ENCODE results near the gene COMMD4.
A peak's percentile ranks its signal among the peaks of the same experiment; 100 is the strongest.

COMMD4 gene

DNA sequence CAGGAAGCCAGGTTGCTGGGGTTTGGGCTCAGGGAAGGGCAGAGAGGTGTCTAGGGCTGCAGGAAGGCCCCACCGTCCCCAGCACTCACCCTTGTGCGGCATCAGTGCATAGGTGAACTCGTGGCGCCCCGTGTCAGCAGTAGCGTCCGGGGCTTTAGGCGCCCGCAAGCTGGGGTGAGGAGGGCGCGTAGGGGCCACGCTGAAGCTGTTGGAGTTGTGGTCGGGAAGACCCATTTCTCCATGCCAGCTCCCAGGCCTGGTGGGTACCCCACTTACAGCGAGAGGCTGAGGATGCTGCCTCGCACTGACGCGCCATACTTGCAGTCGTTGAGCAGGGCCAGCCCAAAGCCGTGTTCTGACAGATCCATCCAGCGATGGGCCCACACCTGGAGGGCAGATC lies 20.7 kb downstream of the COMMD4 start:
- DNase-seq (ENCODE audit: low read depth), result no peak

DNA sequence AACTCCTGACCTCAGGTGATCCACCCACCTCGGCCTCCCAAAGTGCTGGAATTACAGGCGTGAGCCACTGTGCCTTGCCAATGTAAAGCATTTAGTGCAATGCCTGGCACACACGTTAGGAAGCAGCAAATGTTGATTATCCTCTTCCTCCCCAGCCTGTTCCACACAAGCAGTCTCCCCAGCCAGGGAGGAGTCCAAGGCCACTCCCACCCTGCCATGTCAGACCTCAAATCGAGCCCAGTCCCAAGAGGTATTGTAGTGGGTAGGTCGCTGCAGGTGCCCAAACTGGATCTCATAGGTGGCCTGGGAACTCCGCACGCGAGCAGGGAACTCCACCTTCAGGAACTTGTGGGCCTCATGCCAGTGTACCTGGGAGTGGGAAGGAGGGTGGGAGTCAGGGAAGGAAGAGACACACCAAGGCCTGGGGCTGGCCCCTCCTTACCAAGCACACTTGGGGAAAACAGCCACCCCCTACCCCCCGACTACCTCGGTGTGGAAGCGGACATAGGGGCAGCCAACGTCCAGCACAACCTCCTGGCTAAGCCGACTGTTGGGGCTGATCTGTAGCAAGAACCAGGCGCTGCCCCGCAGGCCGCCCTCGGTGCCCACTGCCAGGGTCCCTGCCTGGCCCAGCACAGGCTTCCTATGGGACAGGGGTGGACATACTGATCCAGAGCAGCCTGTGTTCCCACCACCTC lies 22.3 kb downstream of the COMMD4 start:
- DNase-seq (ENCODE audit: low read depth), result no peak

DNA sequence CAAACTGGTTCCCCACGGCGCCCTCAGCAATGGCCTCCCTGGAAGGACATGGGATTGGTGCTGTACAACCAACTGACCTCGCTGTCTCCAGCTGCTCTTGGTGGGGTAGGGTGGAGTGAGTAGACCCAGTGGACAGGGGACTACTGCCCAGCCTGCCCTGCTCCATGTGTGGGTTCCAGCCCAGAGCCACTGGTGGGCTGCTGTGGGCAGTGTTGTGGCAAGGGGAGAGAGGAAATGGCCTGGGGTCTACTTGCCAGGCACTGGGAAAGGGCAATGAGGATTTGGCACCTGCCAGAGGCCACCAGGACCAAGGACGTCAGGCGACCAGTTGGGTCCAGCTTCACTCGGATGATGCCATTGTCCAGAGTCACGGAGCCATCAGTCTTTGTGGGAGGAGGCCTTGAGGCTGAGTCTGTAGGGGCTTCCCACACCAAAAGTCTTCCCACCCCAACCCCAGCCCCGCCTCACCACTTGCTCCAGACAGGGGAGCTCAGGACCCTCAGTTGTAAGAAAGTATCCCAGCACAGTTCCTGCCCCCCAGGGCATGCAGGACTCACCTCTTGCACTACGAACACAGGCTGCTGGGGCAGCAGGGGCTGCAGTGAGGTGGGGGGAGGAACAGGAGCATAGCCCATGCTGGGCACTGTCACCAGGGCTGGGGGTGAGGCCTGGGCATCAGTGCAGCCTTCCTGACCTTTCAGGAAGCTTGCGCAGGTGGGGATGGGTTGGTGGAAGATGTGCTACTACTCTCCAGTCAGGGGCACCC lies 23.1 kb downstream of the COMMD4 start:
- no peak for DNase-seq (ENCODE audit: low read depth)

DNA sequence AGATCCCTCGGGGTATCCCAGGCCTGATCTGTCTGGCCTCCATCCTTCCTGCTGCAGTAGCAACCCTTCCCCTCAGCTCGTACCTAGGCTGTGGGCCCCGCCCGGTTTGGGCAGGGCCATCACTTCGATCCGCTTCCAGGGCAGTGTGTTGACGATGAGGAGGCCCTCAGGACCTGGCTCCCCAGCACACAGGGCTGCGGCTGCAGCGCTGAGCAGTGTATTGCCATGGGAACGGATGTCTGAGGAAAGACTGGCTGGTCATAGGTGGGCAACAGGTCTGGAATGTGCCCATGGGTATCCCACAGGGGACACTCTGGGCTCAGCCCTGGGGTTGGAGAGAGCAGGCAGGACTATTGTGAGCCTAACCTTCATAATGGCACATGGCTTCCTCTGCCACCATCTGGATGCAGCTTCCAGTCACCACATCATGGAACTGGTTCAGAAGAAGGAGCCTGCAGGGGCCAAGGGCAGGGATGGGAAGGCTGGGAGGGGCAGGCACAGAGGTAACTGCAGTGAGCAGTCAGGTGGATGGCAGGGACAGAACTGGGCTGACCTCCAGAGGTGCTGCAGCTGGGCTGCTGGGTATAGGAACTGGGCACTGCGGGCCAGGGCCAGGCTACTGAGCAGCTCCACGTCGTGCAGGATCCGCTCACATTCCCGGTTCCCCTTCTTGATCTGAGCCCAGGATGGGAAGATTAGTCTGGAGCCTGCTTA lies 23.8 kb downstream of the COMMD4 start:
- DNase-seq (ENCODE audit: low read depth), result no peak

DNA sequence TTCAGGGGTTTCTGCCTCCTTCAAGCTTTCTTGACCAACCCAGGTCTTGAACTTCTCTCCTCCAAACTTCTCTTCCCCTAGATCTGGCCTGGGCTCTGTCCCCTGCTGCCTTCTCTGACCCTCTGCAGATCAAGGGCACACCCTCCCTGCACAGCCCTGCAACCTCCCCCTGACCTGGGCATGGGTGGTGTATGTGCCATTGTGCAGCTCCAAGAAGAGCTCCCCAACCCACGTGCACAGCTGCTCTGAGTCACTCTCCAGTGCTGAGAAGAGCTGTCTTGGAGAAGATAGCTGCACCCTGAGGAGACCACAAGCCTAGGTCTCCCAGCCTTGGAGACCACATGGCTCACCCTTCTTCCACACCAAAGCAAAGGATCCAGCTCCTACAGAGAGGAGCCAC lies 24.5 kb downstream of the COMMD4 start:
- DNase-seq (ENCODE audit: low read depth), result no peak

DNA sequence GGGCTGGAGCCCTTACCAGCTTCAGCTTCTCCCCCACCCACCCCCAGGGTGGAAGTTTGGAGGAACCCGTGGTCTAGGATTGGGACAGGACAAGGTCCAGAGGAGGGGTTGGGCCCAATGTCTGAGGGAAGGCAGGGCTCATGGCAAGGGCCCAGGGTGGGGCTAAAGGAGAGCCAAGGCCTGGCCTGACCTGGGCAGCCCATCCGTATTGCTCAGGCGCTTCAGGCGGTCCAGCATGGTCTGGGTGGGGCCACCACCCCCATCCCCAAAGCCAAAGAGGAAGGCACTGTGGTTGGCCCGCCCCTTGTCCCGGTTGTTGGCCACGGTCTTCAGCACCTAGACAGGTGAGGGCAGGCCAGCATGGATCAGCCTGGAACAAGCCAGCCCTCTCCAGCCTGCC lies 25.0 kb downstream of the COMMD4 start:
- DNase-seq (ENCODE audit: low read depth), result no peak

DNA sequence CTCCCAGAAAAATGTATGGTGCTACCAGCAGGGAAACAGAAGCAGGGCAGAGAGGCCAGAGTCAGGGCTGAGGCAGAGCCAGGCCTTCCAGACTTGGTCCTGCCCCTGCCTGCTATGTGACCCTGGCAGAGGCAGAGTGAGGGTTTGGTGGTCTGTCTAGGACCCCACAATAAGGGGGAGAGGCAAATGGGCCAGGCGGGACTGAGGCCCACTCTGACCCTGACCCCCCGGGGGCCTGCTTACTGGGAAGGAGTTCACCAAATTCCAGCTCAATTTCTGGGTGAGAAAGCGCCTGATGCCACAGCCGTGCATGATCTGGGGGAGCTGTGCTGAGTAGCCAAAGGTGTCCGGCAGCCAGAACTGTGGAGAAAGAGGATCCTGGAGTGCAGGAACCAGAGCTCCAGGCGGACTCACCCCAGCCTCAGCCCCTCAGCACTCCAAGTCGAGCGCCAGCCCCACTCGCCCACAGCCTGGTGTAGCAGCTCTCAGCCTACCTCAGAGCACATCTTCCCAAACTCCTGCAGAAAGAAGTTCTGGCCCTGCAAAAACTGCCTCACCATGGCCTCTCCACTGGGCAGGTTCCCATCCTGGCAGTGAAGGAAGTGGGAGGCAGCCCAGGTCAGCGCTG lies 25.6 kb downstream of the COMMD4 start:
- no peak for DNase-seq (ENCODE audit: low read depth)

DNA sequence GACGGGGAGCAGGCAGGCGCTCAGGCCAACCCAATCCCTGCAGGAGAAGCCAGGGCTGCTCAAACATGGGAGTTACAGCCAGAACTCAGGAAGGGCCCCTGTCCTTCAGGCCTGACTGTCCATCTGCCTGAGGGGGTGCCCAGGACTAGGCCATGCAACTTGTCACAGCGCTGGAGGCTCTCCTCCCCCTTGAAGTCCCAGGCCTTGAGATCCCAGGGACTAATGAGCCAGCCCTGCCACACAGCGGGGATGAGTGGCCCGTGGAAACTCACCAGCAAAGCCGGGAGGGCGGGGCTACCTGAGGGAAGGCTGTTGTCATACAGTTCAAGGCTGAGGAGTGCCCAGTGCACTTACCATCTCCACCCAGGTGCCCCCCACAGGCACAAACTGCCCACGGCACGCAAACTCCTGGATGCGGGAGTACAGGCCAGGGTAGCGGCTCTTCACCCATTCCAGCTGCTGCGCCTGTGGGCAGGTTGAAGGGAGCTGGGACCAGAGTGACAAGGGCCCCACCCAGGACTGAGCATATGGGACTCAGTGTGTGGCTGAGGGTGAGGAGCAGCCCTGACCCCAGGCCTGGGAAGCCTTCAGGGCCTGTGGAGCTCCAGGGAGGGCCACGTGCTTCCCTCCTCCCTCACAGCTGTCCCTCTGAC lies 26.3 kb downstream of the COMMD4 start:
- no peak for DNase-seq (ENCODE audit: low read depth)

DNA sequence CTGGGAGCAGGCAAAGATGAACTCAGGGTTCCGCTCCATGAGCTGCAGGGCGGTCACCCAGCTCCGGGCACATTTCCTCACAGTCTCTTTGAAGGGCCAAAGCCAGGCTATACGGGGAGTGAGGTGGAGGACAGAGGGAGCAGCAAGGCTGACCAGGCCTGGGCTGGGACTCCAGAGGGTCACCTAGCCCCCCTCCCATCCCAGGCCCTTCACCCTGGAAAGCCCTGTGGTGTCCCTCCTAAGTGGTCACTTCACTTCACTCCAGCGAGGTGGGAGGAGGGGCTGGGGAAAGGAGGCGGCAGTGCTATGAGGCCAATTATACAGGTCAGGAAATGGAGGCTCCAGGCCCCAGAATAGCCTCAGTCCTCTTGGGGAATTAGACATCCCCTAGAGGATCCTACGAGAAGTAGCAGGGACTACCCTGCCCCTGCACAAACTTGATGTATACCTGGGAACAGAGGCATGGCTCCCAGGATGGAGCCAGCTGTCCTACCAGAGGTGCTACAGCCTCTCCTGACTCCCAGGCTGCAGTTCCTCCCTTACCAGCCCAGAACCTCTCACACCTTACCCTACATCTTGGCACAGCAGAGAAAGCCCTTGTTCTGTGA lies 26.9 kb downstream of the COMMD4 start:
- no peak for DNase-seq (ENCODE audit: low read depth)

DNA sequence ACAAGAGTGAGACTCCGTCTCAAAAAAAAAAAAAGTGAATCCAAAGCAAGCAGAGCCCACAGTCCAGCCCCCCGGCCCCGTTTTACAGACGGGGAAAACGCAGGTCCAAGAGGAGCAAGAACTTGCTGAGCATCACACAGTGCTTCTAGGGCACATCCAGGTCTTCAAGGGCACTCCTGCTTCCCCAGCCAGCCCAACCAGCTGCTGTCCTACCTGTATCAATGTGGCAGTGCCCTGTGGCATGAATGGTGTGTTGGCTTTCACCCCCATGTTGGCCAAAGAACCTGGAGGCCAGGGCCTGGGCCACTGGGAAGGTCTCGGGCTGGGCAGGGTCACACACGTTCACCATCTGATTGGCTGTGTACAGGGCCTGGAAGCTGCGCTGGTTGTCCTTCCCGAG lies 27.9 kb downstream of the COMMD4 start:
- no peak for DNase-seq (ENCODE audit: low read depth)

DNA sequence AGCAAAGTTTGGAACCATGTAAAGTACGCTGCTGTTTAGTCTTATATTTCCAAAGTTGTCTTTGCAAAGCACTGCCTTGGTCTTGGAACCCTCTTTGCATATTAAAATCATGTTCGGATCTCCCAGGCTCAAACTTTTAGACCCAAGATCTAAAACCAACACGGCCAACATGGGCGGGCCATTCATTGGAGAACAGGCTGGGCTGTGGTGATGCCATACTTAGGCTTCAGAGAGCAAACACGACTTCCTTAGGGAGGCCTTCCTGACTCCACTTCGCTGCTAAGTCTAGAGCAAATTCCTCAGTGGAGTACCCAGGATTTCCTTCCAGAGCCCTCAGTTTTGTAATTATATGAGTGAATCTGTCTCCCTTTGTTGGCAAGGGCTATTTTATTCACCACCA lies 29.0 kb downstream of the COMMD4 start:
- DNase-seq (ENCODE audit: low read depth), result no peak

DNA sequence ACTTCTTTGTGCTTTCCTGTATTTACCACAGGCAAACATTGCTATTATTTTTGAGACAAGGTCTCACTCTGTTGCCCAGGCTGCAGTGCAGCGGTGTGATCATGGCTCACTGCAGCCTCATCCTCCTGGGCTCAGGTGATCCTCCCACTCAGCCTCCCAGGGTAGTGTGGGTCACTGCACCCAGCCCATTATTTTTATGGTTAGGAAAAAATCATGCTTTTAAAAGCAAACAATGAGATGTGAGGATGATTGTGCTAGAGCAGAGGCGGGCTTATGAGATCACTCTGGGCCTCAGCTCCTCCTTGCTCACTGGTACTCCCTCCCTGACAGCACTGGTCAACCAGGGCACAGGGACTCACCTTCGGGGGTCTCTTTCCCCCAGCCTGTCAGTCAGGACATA lies 30.3 kb downstream of the COMMD4 start:
- no peak for DNase-seq (ENCODE audit: low read depth)

DNA sequence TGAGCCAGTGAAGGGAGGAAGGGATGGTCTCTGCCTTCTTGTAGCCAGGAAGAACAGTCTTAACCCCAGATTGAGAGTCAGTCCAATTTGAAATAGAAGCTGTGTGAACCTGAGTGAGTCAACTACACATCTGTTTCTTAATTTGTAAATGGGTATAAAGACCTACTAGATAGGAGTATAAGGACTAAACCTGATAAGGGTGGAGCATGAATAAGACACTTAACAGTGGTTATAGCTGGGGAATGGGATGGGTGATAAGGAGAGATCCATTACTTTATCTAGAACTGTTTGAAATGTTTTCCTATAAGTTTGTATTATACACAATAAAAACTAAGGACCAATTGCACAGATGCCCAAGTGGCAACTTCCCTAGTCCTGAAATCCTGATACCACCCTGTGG lies 31.1 kb downstream of the COMMD4 start:
- DNase-seq (ENCODE audit: low read depth), result no peak

DNA sequence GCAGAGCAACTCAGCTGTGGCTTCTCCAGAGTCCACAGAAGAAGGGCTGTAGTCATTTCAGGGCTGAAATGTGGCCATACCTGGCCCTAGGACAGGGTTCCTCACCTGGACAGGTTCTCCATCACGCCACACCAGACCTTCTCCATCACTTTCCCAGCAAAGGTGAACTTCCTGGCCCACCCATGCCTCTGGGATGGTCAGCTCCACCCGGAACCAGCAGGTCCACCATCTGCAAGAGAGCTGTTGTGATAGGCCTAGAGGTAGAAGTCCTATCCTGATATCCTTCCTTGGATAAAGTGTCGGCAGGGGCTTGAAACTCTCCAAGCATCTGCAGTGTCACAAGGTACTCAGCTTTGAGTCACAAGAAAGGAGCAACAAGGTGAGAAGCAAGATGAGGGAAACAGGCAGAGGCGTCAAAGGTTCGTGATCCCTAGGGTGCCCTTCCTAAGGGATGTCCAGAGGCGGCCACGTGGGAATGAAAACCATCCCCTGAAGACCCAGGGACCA lies 31.6 kb downstream of the COMMD4 start:
- DNase-seq (ENCODE audit: low read depth), result no peak

DNA sequence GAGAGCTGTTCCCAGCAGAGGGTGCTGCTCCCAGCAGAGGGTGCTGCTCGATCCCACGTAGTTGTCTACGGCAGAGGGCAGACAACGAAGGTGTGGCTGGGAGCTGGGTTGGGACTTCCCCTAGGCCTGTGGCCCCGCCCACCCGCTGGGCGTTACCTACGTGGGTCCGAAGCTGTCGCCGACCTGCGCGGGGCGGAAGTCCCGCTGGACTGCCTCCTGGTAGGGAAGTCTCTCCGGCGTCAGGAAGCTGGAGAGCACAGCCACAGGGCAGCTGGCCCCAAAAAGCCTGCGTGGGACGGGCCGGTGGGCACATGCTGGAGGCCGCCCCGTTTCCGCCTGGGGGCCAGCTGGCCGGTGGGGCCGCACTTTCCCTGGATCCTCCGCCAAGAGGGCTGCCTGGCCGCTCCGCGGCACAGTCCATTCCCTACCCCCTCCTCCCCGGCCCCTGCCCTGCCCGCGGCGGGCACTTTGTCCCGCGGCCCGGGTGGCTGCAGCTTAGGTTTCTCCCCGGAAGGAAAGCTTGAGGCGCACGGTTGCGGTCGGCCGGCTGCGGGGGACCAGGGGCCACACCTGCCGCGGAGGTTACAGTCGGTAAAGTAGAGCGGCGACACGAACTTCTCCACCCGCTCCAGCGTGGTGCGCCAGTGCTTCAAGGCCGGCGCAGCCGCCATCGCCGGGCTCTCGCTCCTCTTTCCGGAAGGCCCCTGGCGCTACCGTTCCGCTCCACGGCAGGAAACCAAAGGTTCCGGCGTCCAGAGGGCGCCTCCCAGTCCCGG lies 32.2 kb downstream of the COMMD4 start, which contains the start of gene MAN2C1:
Gene MAN2C1, minus strand, starts transcription at position 695 of the 776 bp plus-strand sequence. Its CDS starts 24 bp downstream, at position 671.
- DNase-seq (ENCODE audit: low read depth), result peak; percentile 82

DNA sequence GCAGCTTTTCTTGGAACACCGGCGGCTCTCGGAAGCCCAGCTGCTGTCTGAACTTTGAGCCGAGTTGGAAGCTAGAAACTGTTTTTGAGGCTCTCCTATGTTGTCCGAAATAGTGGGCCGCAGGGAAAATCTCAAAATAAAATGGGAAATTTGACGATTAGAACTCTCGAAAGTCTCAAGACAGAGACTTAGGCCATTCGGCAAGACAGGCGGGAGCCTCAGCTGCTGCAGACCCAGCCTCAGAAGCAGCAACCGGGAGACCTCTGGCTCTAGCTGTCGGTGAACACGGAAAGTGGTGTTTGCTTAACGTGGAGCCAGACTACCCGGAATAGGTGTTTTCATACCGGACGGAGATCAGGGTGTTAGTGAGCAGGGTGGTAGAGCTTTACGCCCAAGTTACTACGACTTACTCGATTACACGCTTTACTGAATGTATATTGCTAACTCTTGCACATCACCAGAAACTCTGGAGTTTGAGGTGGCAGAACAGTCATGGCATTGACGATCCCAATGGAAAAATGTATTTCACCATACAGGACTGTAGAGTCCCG lies 32.9 kb downstream of the COMMD4 start:
- no peak for DNase-seq (ENCODE audit: low read depth)

DNA sequence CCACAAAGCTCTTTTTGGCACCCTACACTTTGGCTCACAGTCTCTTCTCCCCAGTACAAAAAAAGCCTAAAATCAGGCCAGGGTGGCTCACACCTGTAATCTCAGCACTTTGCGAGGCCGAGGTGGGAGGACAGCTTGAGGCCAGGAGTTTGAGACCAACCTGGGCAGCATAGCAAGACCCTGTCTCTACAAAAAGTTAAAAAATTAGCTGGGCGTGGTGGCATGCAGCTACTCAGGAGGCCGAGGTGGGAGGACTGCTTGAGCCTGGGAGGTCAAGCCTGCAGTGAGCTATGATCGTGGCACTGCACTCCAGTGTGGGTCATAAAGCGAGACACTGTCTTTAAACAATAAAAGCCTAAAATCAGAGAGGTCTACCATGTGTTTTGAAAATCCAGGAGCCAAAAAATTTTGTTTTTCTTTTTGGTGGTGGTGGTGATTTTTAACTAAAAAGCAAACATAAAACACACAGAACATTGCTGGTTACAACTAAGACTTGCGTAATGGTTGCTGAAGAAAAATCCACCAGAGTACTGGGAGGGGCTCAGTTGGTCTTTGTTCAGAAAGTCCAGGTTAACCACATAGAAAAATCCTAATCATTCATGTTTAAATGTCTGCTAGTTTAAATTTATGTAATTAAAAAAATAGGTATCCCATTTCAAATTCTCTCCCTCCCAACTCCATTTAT lies 34.2 kb downstream of the COMMD4 start:
- DNase-seq (ENCODE audit: low read depth), result no peak

DNA sequence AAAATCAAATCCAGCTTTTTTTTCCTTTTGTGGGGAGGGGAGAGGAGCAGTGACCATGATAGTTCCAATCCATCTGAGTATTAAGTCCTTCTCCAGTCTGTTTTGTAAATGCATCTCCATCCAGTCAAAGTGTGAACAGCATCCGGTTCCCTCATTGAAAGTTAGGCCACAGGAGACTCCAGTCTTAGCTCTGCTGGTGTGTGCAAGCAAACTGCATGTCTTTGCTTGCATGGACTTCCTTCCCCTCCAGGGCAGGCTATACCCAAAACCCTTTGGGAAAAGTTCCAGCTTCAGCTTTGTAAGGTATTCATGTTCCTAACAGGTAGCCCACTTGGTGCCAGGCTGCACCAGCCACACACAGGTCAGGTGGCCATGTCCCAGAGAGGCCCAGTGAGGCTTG lies 35.6 kb downstream of the COMMD4 start:
- DNase-seq (ENCODE audit: low read depth), result no peak

DNA sequence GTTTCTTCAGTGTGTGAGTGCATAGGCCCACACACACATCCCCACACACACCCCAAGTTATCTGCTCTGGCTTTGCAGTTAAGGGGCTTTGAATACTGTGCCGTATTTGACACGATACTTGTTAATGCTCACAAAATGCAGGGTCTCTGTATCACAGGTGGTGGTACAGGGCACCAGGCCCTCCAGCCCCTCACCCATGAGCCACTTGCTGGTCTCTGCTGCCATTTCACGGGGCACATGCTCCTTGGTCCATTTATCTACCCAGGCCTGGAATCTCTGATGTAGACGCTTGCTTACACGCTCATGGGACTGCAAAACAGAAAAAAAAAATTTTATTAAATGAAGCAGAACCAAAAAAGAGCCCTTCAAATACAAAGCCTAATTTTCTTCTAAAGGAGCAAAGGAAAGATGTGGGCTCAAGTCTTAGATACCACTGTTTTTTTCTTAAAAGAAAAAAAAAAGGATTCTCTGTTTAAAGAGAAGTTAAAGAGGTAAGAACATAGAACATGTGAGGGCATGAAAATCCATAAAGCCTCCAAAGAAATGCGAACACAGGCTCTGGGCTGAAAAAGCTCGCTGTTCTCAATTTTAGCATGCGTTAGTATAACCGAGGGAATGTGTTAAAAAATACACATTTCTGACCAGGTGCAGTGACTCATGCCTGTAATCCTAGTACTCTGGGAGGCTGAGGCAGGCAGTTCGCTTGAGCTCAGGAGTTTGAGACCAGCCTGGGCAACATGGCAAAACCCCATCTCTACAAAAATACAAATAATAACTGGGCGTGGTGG lies 36.2 kb downstream of the COMMD4 start:
- no peak for DNase-seq (ENCODE audit: low read depth)

Data from stimulated activated CD8-positive, alpha-beta memory T cell treated with anti-CD3 and anti-CD28 coated beads, Interleukin-15, amount 100 ng/mL, for 1 hour (primary cell).